Natural killer cell (primary cell): ENCODE data around the gene R3HDM2. TPM values are rescaled to one million over a fixed set of nuclear protein-coding genes. Genes with fewer than 3 reads are reported as not detected.

Experiments
- ATAC-seq, 3 donors: fragments of 150-1000 bp in 2 of 3; fragments of 200-7000 bp in 1 of 3; cut with Tn5 transposase; 1 replicate in 1 of 3; 2 replicates in 2 of 3; pipeline ENCODE4 v1.10.0; 2021; ENCODE audit warnings: mild to moderate bottlenecking in 2 of 3, moderate library complexity in 2 of 3
- DNase-seq, 2 donors: peaks; one replicate each; pipeline versions ENCODE4 v3.0.0 to v3.0.0-alpha.2; 2013 to 2021; ENCODE audit warnings: mixed read lengths in 1 of 2
- H3K27ac ChIP-seq: one replicate; pipeline ENCODE4 v1.5.1; 2013; ENCODE audit warnings: mild to moderate bottlenecking, low read length
- H3K27me3 ChIP-seq: one replicate; pipeline ENCODE4 v1.6.1; 2013; ENCODE audit warnings: low read length; ENCODE audit not compliant: control insufficient read depth, insufficient read depth
- H3K36me3 ChIP-seq: one replicate; pipeline ENCODE4 v1.6.1; 2013; ENCODE audit warnings: low read length; ENCODE audit not compliant: control insufficient read depth, insufficient read depth
- H3K4me1 ChIP-seq: one replicate; pipeline ENCODE4 v1.6.1; 2013; ENCODE audit warnings: low read length; ENCODE audit not compliant: control insufficient read depth, insufficient read depth
- H3K4me3 ChIP-seq: one replicate; pipeline ENCODE4 v1.5.1; 2013; ENCODE audit warnings: low read length
- H3K9me3 ChIP-seq: one replicate; pipeline ENCODE4 v1.6.1; 2013; ENCODE audit warnings: low read length; ENCODE audit not compliant: control insufficient read depth, insufficient read depth
- H3K27ac Mint-ChIP-seq, 2 donors: one replicate each; pipeline ENCODE4 v1.8.0; 2022; ENCODE audit warnings: mild to moderate bottlenecking in 2 of 2, mixed read lengths in 2 of 2, moderate library complexity in 1 of 2
- H3K27me3 Mint-ChIP-seq, 2 donors: one replicate each; pipeline ENCODE4 v1.8.0; 2022; ENCODE audit warnings: low read depth in 2 of 2, mixed read lengths in 2 of 2
- H3K36me3 Mint-ChIP-seq: one replicate; pipeline ENCODE4 v1.8.0; 2022; ENCODE audit warnings: mixed read lengths
- H3K4me1 Mint-ChIP-seq, 2 donors: one replicate each; pipeline ENCODE4 v1.8.0; 2022; ENCODE audit warnings: mixed read lengths in 2 of 2
- H3K4me3 Mint-ChIP-seq: one replicate; pipeline ENCODE4 v1.8.0; 2022; ENCODE audit warnings: mild to moderate bottlenecking, moderate library complexity, mixed read lengths
- H3K9me3 Mint-ChIP-seq, 2 donors: one replicate each; pipeline ENCODE4 v1.8.0; 2022; ENCODE audit warnings: mixed read lengths in 2 of 2
- CTCF ChIP-seq: fragments of 200-600 bp; IDR thresholded peaks from one replicate; pipeline ENCODE4 v1.8.0; 2022; ENCODE audit warnings: antibody characterized with exemption
- WGBS: methylation state at CpG from one replicate; pipeline ENCODE4 v1.1.7; 2013; ENCODE audit warnings: missing lambda C conversion rate; ENCODE audit not compliant: insufficient coverage; 5-methylcytosine and 5-hydroxymethylcytosine counted together
- intact Hi-C: fragments of 100-400 bp; cut with micrococcal nuclease; formaldehyde crosslinking; loops from one replicate; pipeline ENCODE4 v1.14.2; 2022
- total RNA-seq, 4 donors: library from RNA; stranded (reverse); fragments of 120-200 nt in 1 of 4; gene quantifications; one replicate each; pipeline versions ENCODE4 v1.2.3 to v1.2.4, GENCODE V29; 2013 to 2022

R3HDM2 gene
- total RNA-seq, 3 donors from 2014 or later (not counting 1 experiment from before 2014, with no cell fraction given): 110 to 124 (median 123) TPM

GRCh38 chr12:57219993-57220754 lies 210.7 kb downstream of the R3HDM2 start:
- Mint-ChIP-seq H3K27ac (peak overlapping the region in 1 of 2 donors; percentile 65), H3K4me1 (peaks cover 49 to 82% of the 10 kb centered on the region in 2 donors), H3K4me3 (no peak overlapping the region), H3K36me3 (no peaks in the 10 kb centered on the region), H3K27me3 (peaks cover 59 to 75% of the 10 kb centered on the region in 2 donors), H3K9me3 (no peaks in the 10 kb centered on the region)
- no peak overlapping the region for H3K27ac ChIP-seq
- ATAC-seq: no peak
- no peak for DNase-seq
- intact Hi-C loops: no loop called here
- no peaks in the 10 kb centered on the region for H3K9me3 ChIP-seq
- H3K36me3 ChIP-seq: no peaks in the 10 kb centered on the region
- peaks cover 72% of the 10 kb centered on the region for H3K27me3 ChIP-seq
- 5% methylated on average over 28 of the region's 38 CpGs for WGBS
- H3K4me1 ChIP-seq: peaks cover 72% of the 10 kb centered on the region
- H3K4me3 ChIP-seq: no peak overlapping the region
- no peak for TF ChIP-seq CTCF

- Mint-ChIP-seq H3K27me3 (peaks cover 67 to 83% of the 10 kb centered on the region in 2 donors), H3K27ac (peak overlapping the region in 1 of 2 donors; percentile 12), H3K9me3 (no peaks in the 10 kb centered on the region), H3K4me3 (no peak overlapping the region), H3K4me1 (peaks cover 50 to 84% of the 10 kb centered on the region in 2 donors), H3K36me3 (no peaks in the 10 kb centered on the region)
- peaks cover 73% of the 10 kb centered on the region for H3K4me1 ChIP-seq
- WGBS: 60% methylated on average over 14 of the region's 14 CpGs
- no peaks in the 10 kb centered on the region for H3K36me3 ChIP-seq
- no peak for TF ChIP-seq CTCF
- intact Hi-C loops: no loop called here
- H3K9me3 ChIP-seq: no peaks in the 10 kb centered on the region
- no peak overlapping the region for H3K27ac ChIP-seq
- DNase-seq (no peak), ATAC-seq (no peak)
- peaks cover 74% of the 10 kb centered on the region for H3K27me3 ChIP-seq
- no peak overlapping the region for H3K4me3 ChIP-seq
Measured at GRCh38 chr12:57219205-57219992, 211.4 kb downstream of the R3HDM2 start.

GRCh38 chr12:57218030-57218853 lies 212.6 kb downstream of the R3HDM2 start:
- no peaks in the 10 kb centered on the region for H3K9me3 Mint-ChIP-seq
- Histone ChIP-seq H3K4me1 (peaks cover 73% of the 10 kb centered on the region), H3K27ac (no peak overlapping the region), H3K9me3 (no peaks in the 10 kb centered on the region), H3K27me3 (peaks cover 78% of the 10 kb centered on the region), H3K4me3 (no peak overlapping the region), H3K36me3 (no peaks in the 10 kb centered on the region)
- 79% methylated on average over 5 of the region's 5 CpGs for WGBS
- ATAC-seq (no peak), DNase-seq (no peak)
- peak overlapping the region in 1 of 2 donors; percentile 68 for H3K27ac Mint-ChIP-seq
- no peak overlapping the region for H3K4me3 Mint-ChIP-seq
- intact Hi-C loops: no loop called here
- no peaks in the 10 kb centered on the region for H3K36me3 Mint-ChIP-seq
- TF ChIP-seq CTCF: no peak
- peaks cover 75 to 85% of the 10 kb centered on the region in 2 donors for H3K27me3 Mint-ChIP-seq
- peaks cover 51 to 86% of the 10 kb centered on the region in 2 donors for H3K4me1 Mint-ChIP-seq
